AG04450 (cell line): Measurements from ENCODE around the gene SP2. TPM values are rescaled to one million over a fixed set of nuclear protein-coding genes. Genes with fewer than 3 reads are reported as not detected.

Experiments
- CTCF ChIA-PET: fragments of 300-600, 350-600 bp; formaldehyde crosslinking; extraction: SDS; loops from one replicate; lab custom pipeline; 2022; ENCODE audit warnings: antibody characterized with exemption, inconsistent platforms; lab: Charles Lee
- POLR2A ChIA-PET: fragments of 350-600 bp; formaldehyde crosslinking; extraction: SDS; loops from one replicate; lab custom pipeline; 2021; ENCODE audit warnings: antibody characterized with exemption, inconsistent platforms; lab: Yijun Ruan, JAX
- DNase-seq: peaks from one replicate; pipeline ENCODE4 v3.0.0-alpha.2; 2011; ENCODE audit warnings: low read depth, low spot score
- H3K27ac ChIP-seq: one replicate; pipeline ENCODE4 v1.5.1; 2012; ENCODE audit warnings: low read depth, low read length, control low read depth
- H3K27me3 ChIP-seq: one replicate; pipeline ENCODE4 v1.6.0; 2012; ENCODE audit warnings: low read length; ENCODE audit not compliant: control insufficient read depth, insufficient read depth
- H3K4me3 ChIP-seq: 2 replicates; pipeline ENCODE4 v1.5.1; 2011; ENCODE audit warnings: mild to moderate bottlenecking, low read depth, low read length, control low read depth
- H3K9me3 ChIP-seq: 2 replicates; pipeline ENCODE4 v1.5.1; 2012; ENCODE audit warnings: low read length; ENCODE audit not compliant: control insufficient read depth, insufficient read depth
- CTCF ChIP-seq: IDR thresholded peaks from 2 replicates; pipeline ENCODE4 v1.5.1; 2011; ENCODE audit warnings: low read depth, low read length, control low read depth, inconsistent platforms
- polyA plus RNA-seq: library from polyadenylated mRNA; depleted of rRNA; stranded (reverse); fragments of >200 nt; gene quantifications from 2 replicates; pipeline ENCODE4 v1.2.3, GENCODE V29; 2011

The SP2 gene
- polyA plus RNA-seq, 1 experiment = 2.7 TPM

GRCh38 chr17:47953909-47954308 is 57.9 kb downstream of the SP2 start:
- TF ChIP-seq CTCF = peak; percentile 21; the same call in 1 of the 2 replicates
- H3K4me3 ChIP-seq = no peak overlapping the region
- no peak overlapping the region for H3K27ac ChIP-seq
- ChIA-PET CTCF (interaction anchor here (1.4 to 4.9 kb wide), 2 partner anchors 8 to 17 kb away, joined by 3 to 32 read pairs; partner anchors contain the start of gene CDK5RAP3), POLR2A (no interaction called here)
- H3K9me3 ChIP-seq = no peaks in the 10 kb centered on the region
- DNase-seq = no peak
- peaks cover 3% of the 10 kb centered on the region for H3K27me3 ChIP-seq

- Histone ChIP-seq H3K9me3 (no peaks in the 10 kb centered on the region), H3K27ac (no peak overlapping the region), H3K4me3 (no peak overlapping the region), H3K27me3 (peaks cover 5% of the 10 kb centered on the region)
- POLR2A ChIA-PET = interaction anchor here (0.6 kb wide), 1 partner anchor 81 kb away, joined by 3 read pairs; no protein-coding TSS in a partner anchor
- CTCF ChIA-PET = interaction anchor here (0.9 to 4.9 kb wide), 5 partner anchors 9 to 63 kb away, joined by 4 to 32 read pairs (median 9); partner anchors contain the start of gene CDK5RAP3
- no peak for TF ChIP-seq CTCF
- DNase-seq = no peak
These were observed 59.7 kb downstream of the SP2 start for GRCh38 chr17:47955497-47956461.

- no peak for TF ChIP-seq CTCF
These were observed 61.0 kb downstream of the SP2 start for GRCh38 chr17:47956791-47957590.

GRCh38 chr17:47957591-47958490 is 61.8 kb downstream of the SP2 start, which contains the start of gene PRR15L:
TSS of gene PRR15L (minus strand) at chr17:47957883. CDS start at chr17:47953234, 4,649 bp downstream.
- no peak within 1 kb of the TSS for H3K4me3 ChIP-seq
- DNase-seq = no peak
- H3K27ac ChIP-seq = no peak within 1 kb of the TSS
- TF ChIP-seq CTCF = no peak
- H3K9me3 ChIP-seq = no peaks in the 10 kb centered on the region
- ChIA-PET CTCF (interaction anchor here (0.7 to 4.9 kb wide), 4 partner anchors 9 to 20 kb away, joined by 3 to 32 read pairs (median 4); partner anchors contain the start of gene CDK5RAP3), POLR2A (interaction anchor here (0.5 kb wide), 1 partner anchor 11 kb away, joined by 5 read pairs; no protein-coding TSS in a partner anchor)
- H3K27me3 ChIP-seq = peaks cover 9% of the 10 kb centered on the region

More at GRCh38 chr17:47956791-47957590, 61.0 kb downstream of the SP2 start:
- no peak for DNase-seq
- Histone ChIP-seq H3K27ac (no peak overlapping the region), H3K9me3 (no peaks in the 10 kb centered on the region), H3K27me3 (peaks cover 7% of the 10 kb centered on the region), H3K4me3 (no peak overlapping the region)
- ChIA-PET CTCF (interaction anchor here (0.7 to 4.9 kb wide), 5 partner anchors 9 to 62 kb away, joined by 3 to 32 read pairs (median 5); partner anchors contain the start of gene CDK5RAP3), POLR2A (interaction anchor here (0.5 kb wide), 1 partner anchor 12 kb away, joined by 5 read pairs; no protein-coding TSS in a partner anchor)
